HG03139 (cell line): ENCODE data around the gene KDM5A.

Experiments used
- ATAC-seq: cut with Tn5 transposase; IDR thresholded peaks from one replicate; pipeline ENCODE4 v1.9.1; 2021; ENCODE audit not compliant: unreplicated experiment

The KDM5A gene

DNA sequence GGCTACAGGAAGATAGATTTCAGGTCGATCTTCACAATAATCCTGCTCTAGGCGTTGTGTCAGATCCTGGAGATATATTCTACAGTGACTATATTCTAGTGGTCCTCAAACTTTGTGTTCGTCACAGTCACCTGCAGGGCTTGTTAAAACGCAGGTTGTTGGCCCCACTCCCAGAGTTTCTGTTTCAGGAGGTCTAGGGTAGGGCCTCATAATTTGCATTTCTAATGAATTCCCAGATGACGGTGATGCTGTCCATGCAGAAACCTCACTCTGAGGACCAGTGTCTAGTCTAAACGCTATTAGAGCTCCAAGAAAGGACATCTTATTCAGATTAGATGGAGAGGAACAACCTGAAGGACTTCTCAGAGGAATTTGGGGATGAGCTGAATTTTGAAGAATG lies 113.3 kb downstream of the KDM5A start:
- no peak for ATAC-seq

GRCh38 chr12:273382-273781 lies 115.7 kb downstream of the KDM5A start:
- no peak for ATAC-seq

DNA sequence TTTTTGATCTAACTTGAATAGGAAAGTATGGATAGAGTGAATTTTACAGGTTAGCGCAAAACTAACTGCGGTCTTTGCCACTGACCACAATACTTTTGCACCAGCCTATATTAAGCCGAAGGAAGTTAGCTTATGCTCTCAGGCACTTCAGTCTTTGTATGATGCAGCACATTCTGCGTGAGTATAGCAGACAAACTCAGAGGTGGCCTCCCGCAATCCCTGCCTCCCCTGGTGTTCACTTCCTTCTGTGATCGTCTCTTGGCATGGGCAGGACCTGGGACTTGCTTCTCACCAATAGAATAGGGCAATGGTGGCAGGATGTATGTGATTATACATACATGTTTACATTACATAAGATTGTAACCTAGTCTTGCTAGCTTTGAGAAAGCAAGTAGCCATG lies 116.2 kb downstream of the KDM5A start:
- ATAC-seq, result no peak

DNA sequence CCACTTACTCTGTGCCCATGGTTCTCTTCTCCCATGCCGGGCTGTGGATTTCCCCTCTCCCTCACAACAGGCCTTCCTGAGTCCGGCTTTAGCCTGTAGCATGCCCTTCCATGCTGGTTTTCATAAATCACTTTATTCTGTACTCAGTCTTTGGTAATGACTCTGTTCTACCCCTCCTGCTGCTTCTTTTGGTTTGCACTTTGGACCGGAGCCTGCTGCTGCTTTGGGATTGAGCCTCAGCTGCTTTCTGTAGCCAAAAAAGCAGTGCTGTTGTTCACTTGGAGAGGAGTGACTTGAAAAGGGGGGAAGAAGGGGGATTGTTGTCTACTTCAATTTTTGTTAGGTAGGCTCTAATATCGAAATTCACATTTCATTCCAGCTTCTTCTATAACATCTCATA lies 118.0 kb downstream of the KDM5A start:
- no peak for ATAC-seq

DNA sequence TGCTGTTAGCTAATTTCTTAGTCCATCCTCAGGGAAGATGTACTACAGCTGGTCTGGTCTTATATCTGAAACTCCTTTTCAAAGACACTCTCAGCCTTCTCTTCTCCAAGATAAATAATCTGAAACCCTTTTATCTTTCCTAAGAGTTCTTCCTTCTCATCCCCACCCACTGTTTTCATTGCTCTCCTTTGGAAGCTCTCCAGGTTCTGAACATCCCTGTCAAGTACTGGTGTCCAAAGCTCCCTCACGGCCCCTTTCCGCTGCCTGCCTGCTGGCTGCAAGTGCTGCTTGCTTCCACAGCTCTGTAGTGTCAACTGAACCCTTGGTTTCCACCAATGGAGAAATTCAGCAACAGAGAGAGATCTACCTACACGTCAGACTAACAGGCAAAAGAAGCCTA lies 119.9 kb downstream of the KDM5A start:
- no peak for ATAC-seq

GRCh38 chr12:268483-268840 lies 120.7 kb downstream of the KDM5A start:
- no peak for ATAC-seq

DNA sequence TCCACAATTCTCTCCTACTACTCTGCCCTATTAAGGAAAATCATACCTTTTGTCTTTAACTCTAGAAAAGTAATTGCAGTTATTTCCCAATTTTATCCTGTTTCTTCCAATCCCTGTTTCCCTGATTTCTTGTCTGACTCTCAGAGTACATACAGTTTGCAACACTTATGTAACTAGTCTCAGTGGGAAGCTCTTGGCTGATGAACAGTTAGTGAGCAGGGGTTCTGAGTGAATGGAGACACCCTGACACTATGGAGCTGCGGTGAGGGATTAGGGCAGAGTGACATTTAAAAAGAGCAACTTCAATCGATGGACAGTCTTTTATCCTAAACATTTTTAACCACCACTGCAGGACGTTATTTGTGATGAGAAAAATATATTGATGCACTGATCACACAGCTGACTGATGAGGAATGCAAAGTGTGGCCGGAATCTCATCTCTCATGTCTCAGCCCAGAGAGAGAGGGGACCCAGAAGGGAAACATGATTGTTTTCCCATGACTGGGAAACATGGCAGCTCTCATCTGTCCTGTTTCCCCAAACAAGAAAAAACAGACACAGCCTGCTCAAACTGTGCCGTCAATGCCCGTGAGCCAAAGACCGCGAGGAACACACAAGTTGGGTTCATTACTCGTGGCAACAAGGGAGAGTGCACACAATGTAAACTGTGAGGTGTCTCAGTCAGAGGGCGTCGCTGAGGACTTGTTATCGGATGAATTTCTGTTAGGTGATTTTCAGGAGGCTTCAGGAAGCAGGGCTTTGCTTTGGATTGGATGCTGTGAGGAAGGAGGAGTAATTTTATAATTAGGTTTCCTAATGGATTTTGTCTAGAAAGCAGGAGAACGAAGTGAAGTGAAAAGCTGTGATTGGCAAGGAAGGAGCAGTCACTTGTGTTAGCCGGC lies 121.3 kb downstream of the KDM5A start:
- no peak for ATAC-seq

GRCh38 chr12:265096-265495 lies 124.0 kb downstream of the KDM5A start:
- no peak for ATAC-seq

- no peak for ATAC-seq
Measured at GRCh38 chr12:264269-264668, 124.9 kb downstream of the KDM5A start.

GRCh38 chr12:263574-263973 lies 125.5 kb downstream of the KDM5A start:
- no peak for ATAC-seq

DNA sequence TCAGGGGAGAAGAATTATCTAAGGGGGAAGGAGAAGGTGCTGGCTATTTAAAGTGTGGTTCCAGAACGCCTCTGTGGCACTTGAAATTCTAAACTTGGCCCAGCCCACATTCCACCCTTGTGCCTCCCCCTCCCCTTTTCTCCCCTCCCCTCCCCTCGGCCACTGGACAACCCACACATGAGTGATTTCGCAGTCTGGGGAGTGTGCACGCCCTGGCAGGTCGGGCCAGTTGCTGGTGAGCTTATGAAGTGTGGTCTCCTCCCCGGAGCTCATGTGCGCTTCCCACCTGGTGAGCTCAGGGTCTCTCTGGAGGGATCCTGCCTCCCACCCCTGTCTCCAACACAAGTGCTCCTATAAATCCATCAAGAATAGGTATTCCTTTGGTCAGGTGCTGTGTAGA lies 126.3 kb downstream of the KDM5A start, which contains the start of gene SLC6A13:
Gene SLC6A13 (minus strand): TSS at position 20 of the 400 bp plus-strand sequence. CDS start 2,784 bp downstream, outside the sequence.
- no peak for ATAC-seq

- no peak for ATAC-seq
Measured at GRCh38 chr12:262113-262512, 127.0 kb downstream of the KDM5A start.

DNA sequence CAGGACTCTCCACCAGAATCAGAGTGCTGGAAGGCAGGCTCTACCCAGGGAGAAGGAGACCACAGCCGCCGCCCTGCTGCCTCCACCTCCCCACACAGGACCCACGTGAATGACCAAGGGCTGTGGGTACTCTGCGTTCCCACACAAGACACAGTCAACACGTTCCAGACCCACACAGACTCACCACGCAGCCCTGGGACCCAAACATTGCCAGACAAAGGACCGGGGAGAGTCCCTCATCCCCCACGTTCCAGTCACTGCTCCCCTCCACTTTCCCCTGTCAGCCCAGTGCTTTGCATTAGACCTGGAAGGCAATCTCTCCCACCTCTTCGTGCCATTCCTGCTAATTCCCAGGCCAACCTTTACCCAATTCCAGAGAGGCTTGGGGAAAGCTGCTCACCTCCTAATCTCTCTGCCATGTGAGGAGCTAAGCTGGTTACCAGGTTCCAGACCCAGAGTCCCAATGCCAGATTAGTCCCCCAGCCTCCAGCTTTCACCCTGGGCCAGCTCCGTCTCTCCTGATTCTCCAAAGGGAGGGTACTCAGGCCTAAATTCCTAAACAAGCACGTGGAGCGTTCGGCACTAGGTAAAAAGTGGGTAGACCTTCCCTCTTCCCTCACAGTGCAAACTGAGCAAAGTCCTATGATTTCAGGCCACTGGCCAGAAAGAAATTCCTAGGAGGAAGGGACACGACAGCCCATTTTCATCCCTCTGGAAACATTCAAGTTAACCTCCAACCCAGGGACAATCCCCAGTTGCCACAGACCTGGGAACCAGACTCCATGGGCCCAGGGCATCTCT lies 131.4 kb downstream of the KDM5A start:
- no peak for ATAC-seq

- ATAC-seq, result no peak
Measured at GRCh38 chr12:256958-257357, 132.2 kb downstream of the KDM5A start.

- ATAC-seq, result no peak
Measured at GRCh38 chr12:256225-256624, 132.9 kb downstream of the KDM5A start.

DNA sequence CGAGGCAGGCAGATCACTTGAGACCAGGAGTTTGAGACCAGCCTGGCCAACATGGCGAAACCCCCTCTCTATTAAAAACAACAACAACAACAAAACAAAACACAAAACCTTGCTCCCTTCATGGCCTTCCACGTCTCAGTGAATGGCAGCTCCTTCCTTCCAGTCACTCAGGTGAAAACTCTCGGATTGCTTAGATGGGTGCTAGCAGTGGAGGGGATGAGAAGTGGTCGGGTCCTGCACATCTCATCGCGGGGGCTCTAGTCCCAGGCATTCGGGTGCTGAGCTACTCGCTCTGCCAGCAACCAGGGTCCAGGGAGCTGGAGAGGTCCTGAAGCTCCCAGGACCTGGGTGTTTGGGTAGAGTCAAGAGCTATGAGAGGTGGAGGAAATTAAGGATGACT lies 134.2 kb downstream of the KDM5A start:
- ATAC-seq, result no peak

DNA sequence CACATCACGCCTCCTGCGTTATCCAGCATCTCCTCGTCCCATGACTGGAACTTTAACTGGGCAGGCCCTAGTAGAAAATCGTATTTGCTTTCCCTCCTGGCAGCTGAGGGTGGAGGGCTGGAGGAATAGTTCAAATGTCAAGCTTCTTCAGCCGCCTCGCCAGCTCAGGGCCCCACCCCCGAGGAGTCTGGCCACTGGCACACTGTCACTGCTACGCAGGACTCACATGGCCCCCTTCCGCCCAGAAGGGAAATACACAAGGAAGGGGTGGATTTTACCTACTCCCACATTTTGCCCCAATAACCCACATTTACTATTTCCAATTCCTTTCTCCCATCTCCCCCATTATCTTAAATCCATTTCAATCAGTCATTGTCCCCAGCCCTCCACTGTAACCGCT lies 135.1 kb downstream of the KDM5A start:
- no peak for ATAC-seq

DNA sequence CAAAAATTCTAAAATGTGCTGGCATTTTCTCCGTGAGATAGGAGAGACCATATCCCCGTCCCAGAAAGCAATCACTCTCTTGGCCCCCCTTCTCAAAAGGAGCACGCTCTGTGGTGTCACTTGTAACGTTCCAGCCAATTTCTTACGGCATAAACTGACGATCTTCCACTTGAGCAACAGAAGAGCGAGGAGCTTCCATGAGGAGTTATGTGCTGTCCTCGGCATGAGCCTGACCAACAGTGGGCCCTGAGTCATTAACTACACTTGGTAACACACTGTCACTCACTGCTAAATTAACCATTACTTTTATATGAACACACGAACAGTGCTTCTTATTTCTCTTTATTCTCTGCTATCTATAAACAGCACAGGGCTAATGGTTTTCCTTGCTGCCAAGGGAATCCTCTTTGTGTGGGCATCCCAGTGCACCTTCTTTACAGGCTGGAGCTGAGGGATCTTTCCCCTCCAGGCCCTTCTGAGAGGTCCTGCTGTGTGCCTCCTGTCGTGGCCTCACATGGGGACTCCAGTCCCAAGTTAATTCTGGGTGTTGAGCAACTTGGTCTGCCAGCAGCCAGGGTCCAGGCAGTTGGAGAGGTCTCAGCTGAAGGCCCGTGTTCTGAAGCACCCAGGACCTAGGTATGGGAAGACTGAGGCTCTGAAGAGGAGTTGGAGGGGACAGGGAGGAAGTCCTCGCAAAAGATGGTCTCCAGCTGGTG lies 135.8 kb downstream of the KDM5A start:
- no peak for ATAC-seq

- ATAC-seq, result no peak
Measured at GRCh38 chr12:252636-253035, 136.5 kb downstream of the KDM5A start.

- no peak for ATAC-seq
Measured at GRCh38 chr12:247271-247670, 141.8 kb downstream of the KDM5A start.

DNA sequence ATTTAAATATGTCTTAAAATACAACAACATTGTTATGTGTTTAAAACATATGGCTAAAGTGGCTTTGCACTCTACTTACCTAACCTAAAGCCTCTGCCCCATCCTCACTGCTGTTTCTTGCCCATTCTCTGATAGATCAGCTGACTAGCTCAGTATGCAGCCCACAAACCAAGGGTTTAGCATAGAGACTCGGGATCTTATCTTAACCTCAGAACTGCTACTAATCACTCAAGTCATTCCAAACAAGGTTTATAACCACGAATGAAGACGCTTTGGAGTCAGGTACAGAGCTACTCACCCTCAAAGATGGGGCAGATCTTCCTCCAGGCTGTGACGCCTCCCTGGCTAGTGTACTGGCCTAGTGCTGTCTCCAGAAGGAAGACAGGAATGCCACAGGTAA lies 145.7 kb downstream of the KDM5A start:
- ATAC-seq, result no peak

DNA sequence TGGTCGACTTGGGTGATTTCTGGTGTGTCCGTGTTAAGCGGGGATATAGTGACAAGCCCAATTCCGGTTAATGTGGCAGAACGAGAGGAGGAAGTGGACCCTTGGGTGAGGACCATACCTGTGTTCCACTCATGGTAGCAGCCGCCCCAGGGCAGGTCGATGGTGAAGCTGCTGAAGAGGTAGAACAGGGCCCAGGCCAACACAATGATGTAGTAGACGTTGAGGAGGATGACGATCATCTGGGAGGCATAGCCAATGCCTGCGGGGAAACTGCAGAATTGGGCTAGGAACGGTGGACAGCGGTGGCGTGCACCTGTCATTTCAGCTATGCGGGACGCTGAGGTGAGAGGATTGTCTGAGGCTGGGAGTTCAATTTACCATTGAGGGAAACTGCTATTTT lies 146.6 kb downstream of the KDM5A start:
- no peak for ATAC-seq
